HCT116 (cell line): ENCODE measurements around the gene ERCC6L. TPM values are rescaled to one million over a fixed set of nuclear protein-coding genes. Genes with fewer than 3 reads are reported as not detected.

Experiments
- ATAC-seq: fragments of 200-7000 bp; cut with Tn5 transposase; 2 replicates; pipeline ENCODE4 v1.9.1; 2020; ENCODE audit warnings: mild to moderate bottlenecking, moderate library complexity
- BruUV-seq: library from RNA; stranded (reverse); fragments of 400-500 nt; replicated peaks from 2 replicates; lab custom pipeline; 2021; lab: Mats Ljungman, UMichigan
- CTCF ChIA-PET: fragments of 300-600 bp; sonication (Branson Sonifier 250); formaldehyde crosslinking; loops from one replicate; lab custom pipeline; 2021; ENCODE audit warnings: antibody characterized with exemption; lab: Charles Lee
- POLR2A ChIA-PET: fragments of 300-600, 350-600 bp; sonication (Branson Sonifier 250); formaldehyde crosslinking; loops from one replicate; lab custom pipeline; 2021; ENCODE audit warnings: antibody characterized with exemption; lab: Charles Lee
- RAD21 ChIA-PET, 2 experiments: fragments of 300-600 bp; sonication (Branson Sonifier 250); formaldehyde crosslinking; loops; one replicate each; lab custom pipeline; 2023; ENCODE audit warnings: low total read pairs in 2 of 2; ENCODE audit not compliant: uncharacterized antibody in 2 of 2, unreplicated experiment in 2 of 2, low non-redundant PET in 1 of 2; lab: Charles Lee
- DNase-seq: peaks from one replicate; pipeline ENCODE4 v3.0.0-alpha.2; 2010; ENCODE audit warnings: low read depth, low spot score
- H2AFZ ChIP-seq: fragments of 200-600 bp; shearing (Covaris generic), sonication (generic); 2 replicates; pipeline ENCODE4 v1.6.1; 2017; ENCODE audit warnings: low read depth, mixed run types, mixed read lengths, antibody characterized with exemption, low read length; ENCODE audit not compliant: poor library complexity, severe bottlenecking
- H3K27ac ChIP-seq: 2 replicates; pipeline ENCODE4 v1.5.1; 2012; ENCODE audit warnings: low read depth, low read length
- H3K27me3 ChIP-seq: fragments of 200-600 bp; sonication (generic); 2 replicates; pipeline ENCODE4 v1.6.1; 2016; ENCODE audit warnings: mixed run types, low read length, mixed read lengths; ENCODE audit not compliant: insufficient read depth
- H3K36me3 ChIP-seq, 2 experiments: fragments of 200-500 bp in 1 of 2; fragments of 200-600 bp in 1 of 2; sonication (Bioruptor generic) in 1 of 2; sonication (generic) in 1 of 2; 2 replicates each; pipeline versions ENCODE4 v1.5.1 to v1.6.1; 2014 to 2016; ENCODE audit warnings: low read length in 2 of 2, inconsistent platforms in 1 of 2, mixed read lengths in 1 of 2, mixed run types in 1 of 2; ENCODE audit not compliant: insufficient read depth in 2 of 2, control insufficient read depth in 1 of 2
- H3K4me1 ChIP-seq, 2 experiments: fragments of 200-600 bp in 1 of 2; sonication (generic) in 1 of 2; 2 replicates each; pipeline versions ENCODE4 v1.5.1 to v1.6.1; 2012 to 2017; ENCODE audit warnings: low read length in 2 of 2, inconsistent platforms in 1 of 2, mild to moderate bottlenecking in 1 of 2, mixed read lengths in 1 of 2, mixed run types in 1 of 2, moderate library complexity in 1 of 2; ENCODE audit not compliant: insufficient read depth in 2 of 2, control insufficient read depth in 1 of 2
- H3K4me2 ChIP-seq: fragments of 200-600 bp; sonication (generic); 2 replicates; pipeline ENCODE4 v1.6.1; 2017; ENCODE audit warnings: mixed run types, low read length, mixed read lengths
- H3K4me3 ChIP-seq, 2 experiments: fragments of 200-600 bp in 1 of 2; sonication (generic) in 1 of 2; replicated peaks in 1 of 2; 2 replicates each; pipeline ENCODE4 v1.5.1; 2011 to 2016; ENCODE audit warnings: low read length in 2 of 2, control low read depth in 1 of 2, low read depth in 1 of 2, mild to moderate bottlenecking in 1 of 2, mixed read lengths in 1 of 2, mixed run types in 1 of 2
- H3K79me2 ChIP-seq: fragments of 200-600 bp; sonication (generic); 2 replicates; pipeline ENCODE4 v1.6.1; 2017; ENCODE audit warnings: mild to moderate bottlenecking, mixed run types, low read length, moderate library complexity, mixed read lengths; ENCODE audit not compliant: insufficient read depth
- H3K9ac ChIP-seq: fragments of 200-600 bp; sonication (generic); 2 replicates; pipeline ENCODE4 v1.6.1; 2016; ENCODE audit warnings: low read length, mixed read lengths
- H3K9me2 ChIP-seq: fragments of 200-600 bp; sonication (generic), shearing (Covaris generic); 2 replicates; pipeline ENCODE4 v1.6.1; 2017; ENCODE audit warnings: mixed run types, mild to moderate bottlenecking, moderate library complexity; ENCODE audit not compliant: insufficient read depth
- H3K9me3 ChIP-seq, 2 experiments: fragments of 200-500 bp in 1 of 2; fragments of 200-600 bp in 1 of 2; sonication (Bioruptor generic) in 1 of 2; sonication (generic) in 1 of 2; 2 replicates each; pipeline ENCODE4 v1.6.1; 2014 to 2017; ENCODE audit warnings: low read length in 2 of 2, mixed read lengths in 2 of 2, inconsistent platforms in 1 of 2, low read depth in 1 of 2, mild to moderate bottlenecking in 1 of 2, mixed run types in 1 of 2, moderate library complexity in 1 of 2; ENCODE audit not compliant: control insufficient read depth in 1 of 2, insufficient read depth in 1 of 2
- H4K20me1 ChIP-seq: fragments of 200-600 bp; sonication (generic), shearing (Covaris generic); 2 replicates; pipeline ENCODE4 v1.6.1; 2017; ENCODE audit warnings: mixed run types, mild to moderate bottlenecking, moderate library complexity; ENCODE audit not compliant: insufficient read depth
- CBX3 ChIP-seq: IDR thresholded peaks from 2 replicates; pipeline ENCODE4 v1.6.1; 2012; ENCODE audit warnings: low read depth
- CEBPB ChIP-seq: IDR thresholded peaks from 2 replicates; pipeline ENCODE4 v1.6.1; 2012; ENCODE audit warnings: low read depth
- ELF1 ChIP-seq: IDR thresholded peaks from 2 replicates; pipeline ENCODE4 v1.6.1; 2012; ENCODE audit warnings: low read depth, borderline replicate concordance
- EZH2phosphoT487 ChIP-seq: fragments of 200-600 bp; IDR thresholded peaks from 2 replicates; pipeline ENCODE4 v1.6.1; 2018; ENCODE audit warnings: antibody characterized with exemption, borderline replicate concordance
- JUND ChIP-seq: IDR thresholded peaks from 2 replicates; pipeline ENCODE4 v1.6.1; 2012
- MAX ChIP-seq: IDR thresholded peaks from 2 replicates; pipeline ENCODE4 v1.6.1; 2012
- POLR2AphosphoS5 ChIP-seq: IDR thresholded peaks from 2 replicates; pipeline ENCODE4 v1.6.1; 2011; ENCODE audit warnings: mild to moderate bottlenecking, low read depth, low read length, moderate library complexity
- REST ChIP-seq: IDR thresholded peaks from 2 replicates; pipeline ENCODE4 v1.6.1; 2012; ENCODE audit warnings: low read depth
- TCF7L2 ChIP-seq: IDR thresholded peaks from 2 replicates; pipeline ENCODE4 v1.7.0; 2011; ENCODE audit warnings: borderline replicate concordance, inconsistent platforms; ENCODE audit not compliant: insufficient read depth, insufficient read length; ENCODE audit errors: extremely low read depth
- intact Hi-C: fragments of 100-400 bp; cut with micrococcal nuclease; formaldehyde crosslinking; loops from 2 replicates; pipeline ENCODE4 v1.10.0; 2022
- total RNA-seq: library from RNA; stranded (reverse); gene quantifications from one replicate; pipeline ENCODE4 v1.2.1, GENCODE V29; 2021; ENCODE audit not compliant: unreplicated experiment

The ERCC6L gene
- total RNA-seq, 1 experiment from 2014 or later, result 12.5 TPM

GRCh38 chrX:72265263-72265662, 26.4 kb upstream of the ERCC6L start:
- H3K4me2 ChIP-seq, result no peak overlapping the region
- ChIA-PET CTCF (no interaction called here), POLR2A (interaction anchor here (4.2 kb wide), 1 partner anchor 12 kb away, joined by 18 read pairs; the partner anchor contains the start of gene RPS4X), RAD21 (no interaction called here)
- no peaks in the 10 kb centered on the region for H4K20me1 ChIP-seq
- no peak overlapping the region for H2AFZ ChIP-seq
- H3K4me1 ChIP-seq, result peaks cover 0 to 4% of the 10 kb centered on the region in 2 experiments; a peak in 2 of 4 replicates
- H3K9me3 ChIP-seq, result no peaks in the 10 kb centered on the region
- no TSS peak for BruUV-seq
- no peaks in the 10 kb centered on the region for H3K9me2 ChIP-seq
- H3K27me3 ChIP-seq, result no peaks in the 10 kb centered on the region
- peaks cover 0 to 4% of the 10 kb centered on the region in 2 experiments; a peak in 2 of 4 replicates for H3K36me3 ChIP-seq
- TF ChIP-seq EZH2phosphoT487 (no peak), POLR2AphosphoS5 (no peak), ELF1 (no peak), MAX (no peak), CBX3 (no peak), CEBPB (no peak), JUND (no peak), REST (no peak), TCF7L2 (no peak)
- no peak for ATAC-seq
- intact Hi-C loops, result no loop called here
- H3K9ac ChIP-seq, result no peak overlapping the region
- no peak overlapping the region for H3K27ac ChIP-seq
- DNase-seq, result no peak
- H3K4me3 ChIP-seq, result no peak overlapping the region
- H3K79me2 ChIP-seq, result no peaks in the 10 kb centered on the region
